UCSD-AML1 (cell line): Measurements from ENCODE around the gene GIPC1.

Source experiments
- DNase-seq: peaks from one replicate; lab custom pipeline; 2025; ENCODE audit not compliant: unreplicated experiment; lab: John Stamatoyannopoulos, UW

GIPC1 gene

DNA sequence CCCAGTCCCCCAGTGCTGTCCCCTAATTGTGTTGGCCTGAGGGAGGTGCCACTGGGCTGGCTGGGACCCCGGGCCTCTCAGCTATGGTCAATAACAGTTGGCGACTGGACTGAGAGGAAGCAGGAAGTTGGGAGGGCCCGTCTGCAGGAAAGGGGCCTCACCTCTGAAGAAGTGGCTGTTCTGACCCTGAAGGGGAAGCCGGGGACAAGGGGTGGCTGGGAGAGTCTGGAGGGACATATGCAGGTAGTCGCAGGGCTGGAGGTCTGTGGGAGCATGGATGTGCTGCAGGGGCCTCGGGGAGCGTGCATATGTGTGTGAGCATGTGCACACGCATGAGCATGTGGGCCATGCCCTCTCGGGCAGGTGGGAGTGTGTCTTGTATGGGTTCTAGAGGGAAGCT, 56.9 kb downstream of the GIPC1 start:
- DNase-seq: peak; percentile 54

DNA sequence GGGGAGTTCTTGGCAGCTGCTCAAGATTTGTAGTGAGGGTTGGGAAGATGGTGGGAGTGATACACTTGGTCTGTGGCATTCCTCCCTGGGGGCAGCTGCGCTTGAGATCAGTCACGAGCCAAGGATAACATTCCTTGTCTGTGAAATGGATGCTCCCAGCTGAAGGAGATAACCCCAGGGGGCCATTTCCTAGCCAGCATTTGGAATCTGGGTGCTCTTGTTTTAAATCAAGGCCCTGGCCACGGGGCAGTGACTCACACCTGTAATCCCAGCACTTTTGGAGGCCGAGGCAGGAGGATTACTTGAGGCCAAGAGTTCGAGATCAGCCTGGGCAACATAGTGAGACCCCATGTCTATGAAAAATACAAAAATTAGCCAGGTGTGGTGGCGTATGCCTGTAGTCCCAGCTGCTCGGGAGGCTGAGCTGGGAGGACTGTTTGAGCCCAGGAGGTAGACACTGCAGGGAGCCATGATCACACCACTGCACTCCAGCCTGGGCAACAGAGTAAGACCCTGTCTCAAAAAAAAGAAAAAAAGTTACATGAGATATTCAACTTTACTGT, 58.3 kb downstream of the GIPC1 start:
- DNase-seq: no peak

DNA sequence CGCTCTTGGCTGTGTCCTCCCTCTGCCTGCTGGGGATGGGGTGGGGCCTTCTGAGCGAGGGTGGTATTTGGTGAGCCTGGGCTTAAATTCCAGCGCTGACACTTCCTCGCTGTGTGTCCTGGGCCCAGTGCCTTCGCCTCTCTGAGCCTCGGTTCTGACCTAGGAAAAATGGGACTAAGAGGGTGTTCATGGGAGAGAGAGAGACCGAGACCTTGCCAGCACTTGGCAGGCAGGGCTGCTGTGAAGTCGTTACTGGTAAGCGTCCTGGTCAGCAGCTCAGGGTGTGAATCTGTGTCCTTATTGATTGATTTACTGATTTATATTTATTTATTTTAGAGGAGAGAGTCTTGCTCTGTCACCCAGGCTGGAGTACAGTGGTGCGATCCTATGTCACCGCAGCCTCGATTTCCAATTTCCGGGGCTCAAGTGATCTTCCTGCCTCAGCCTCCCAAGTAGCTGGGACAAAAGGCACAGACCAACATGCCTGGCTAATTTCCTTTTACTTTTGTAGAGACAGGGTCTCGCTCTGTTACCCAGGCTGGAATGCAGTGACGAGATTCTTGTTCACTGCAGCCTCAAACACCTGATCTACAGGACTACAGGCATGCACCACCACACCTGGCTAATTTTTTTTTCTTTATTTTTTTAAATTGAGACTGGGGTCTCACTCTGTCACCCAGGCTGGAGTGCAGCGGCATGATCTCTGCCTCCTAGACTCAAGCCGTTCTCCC, 60.4 kb downstream of the GIPC1 start:
- no peak for DNase-seq

DNA sequence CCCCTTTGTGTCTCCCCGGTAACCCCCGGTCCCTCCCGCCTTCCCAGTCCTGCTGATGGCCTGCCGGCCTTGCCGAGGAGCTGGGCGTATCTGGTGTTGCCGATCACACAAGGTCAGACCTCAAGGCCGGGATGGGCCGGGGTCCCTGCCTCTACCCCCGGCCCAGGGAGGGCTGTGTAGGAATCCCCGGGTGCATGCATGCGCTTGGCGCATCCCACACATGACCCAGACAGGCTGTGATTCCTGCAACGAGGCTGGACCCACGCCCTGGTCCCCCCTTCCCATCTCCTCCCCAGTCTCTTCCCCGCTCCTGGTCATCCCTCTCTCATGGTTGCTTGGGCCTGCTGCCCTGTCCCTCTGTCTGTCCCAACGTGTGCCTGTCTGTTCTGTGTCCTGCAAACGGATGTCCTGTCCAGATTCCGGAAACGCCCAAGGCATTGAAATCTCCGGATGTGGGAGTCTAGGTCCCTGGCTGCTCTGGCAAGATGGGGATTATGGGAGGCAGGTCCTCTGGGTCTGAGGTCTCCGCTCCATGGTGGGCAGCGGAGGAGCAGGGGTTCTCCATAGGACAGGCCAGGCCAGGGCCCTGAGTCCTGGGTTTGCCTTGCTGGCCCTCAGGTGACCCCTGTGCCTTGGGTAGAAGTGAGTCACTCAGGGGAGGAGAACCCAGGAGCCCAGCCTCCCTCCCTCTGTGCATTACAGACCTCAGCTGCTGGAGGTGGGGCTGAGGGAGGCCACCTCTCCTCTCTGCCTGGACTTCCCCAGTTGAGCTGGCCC, 61.2 kb downstream of the GIPC1 start:
- DNase-seq: peak; percentile 63

DNA sequence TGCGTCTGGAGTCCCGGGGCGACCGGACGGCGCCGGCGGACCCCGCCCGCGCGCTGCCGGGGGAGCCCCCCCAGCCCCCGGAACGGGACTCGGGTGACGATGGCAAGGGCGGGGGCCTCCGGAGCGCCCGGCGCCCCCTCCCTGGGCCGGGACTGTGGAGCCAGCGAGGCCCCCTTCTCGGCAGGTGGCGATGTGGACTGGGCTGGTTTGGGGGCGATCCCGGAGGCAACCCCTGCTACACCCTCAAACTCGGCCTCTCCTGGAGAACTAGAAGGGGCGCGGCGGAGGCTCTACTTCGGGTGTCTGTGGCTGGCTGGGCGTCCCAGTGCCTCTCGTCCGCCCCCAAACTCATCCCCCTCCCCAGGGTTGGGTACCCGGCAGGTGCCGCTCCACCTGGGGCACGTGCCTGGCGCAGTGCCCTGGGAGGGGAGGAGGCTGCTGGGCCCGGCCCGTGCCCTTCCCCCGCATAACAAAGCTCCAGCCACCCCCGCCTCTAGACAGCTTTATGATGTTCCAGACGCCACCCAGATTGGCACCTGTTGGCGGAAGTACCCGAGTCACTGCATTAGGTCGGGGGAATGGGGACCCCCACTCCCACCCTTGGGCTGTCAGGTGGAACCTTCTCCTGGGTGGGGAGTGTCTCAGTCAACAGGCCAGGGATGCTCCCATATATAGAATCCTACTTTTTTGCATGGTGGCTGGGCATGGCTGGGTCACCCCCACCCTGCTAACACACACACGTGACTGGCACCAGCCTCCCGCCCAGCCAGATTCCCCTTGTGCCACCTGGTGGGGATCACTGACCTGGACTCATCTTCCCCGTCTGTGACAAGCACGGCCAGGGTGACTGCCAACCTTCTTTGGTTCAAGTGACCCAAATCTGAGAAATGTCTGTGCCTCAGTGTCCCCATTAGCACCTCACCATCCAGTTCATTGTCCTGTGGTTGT, 62.1 kb downstream of the GIPC1 start:
- DNase-seq: no peak

DNA sequence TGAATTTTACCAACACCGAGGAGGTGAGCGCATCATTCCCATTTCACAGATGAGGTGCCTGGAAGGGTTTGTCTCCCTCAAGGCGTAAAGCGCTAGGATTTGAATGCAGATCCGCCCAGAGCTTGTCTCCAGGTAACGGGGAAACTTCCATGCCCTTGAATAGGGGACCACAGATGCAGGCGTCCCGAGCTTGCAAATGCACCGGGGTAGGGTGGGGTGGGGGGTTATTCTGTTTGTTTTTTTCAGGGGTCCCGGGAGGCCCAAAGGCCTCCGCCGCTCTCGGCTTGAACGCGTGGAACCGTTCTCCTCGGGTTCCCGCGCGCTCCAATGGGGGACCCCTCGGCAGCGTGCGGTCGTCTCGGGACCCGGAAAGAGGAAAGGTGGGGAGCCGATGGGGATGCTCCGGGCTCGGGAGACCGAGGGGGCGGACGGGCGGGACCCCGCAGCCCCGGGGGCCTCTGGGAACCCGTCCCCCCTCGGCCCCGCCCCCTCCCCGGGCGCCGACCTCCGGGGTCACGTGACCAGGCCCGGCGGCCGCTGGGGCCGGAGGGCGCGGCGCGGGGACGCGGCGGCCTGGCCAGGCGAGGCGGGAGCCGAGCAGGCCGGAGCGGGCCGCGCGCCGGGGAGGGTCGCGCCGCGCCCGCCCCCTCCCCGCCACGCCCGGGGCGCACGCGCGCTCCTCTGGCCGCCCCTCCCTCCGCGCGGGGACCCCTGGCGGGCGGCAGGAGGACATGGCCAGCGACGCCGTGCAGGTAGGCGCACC, 63.0 kb downstream of the GIPC1 start, which contains the start of gene PKN1:
PKN1 (plus strand) TSS at position 516 of the 763 bp plus-strand sequence; CDS start at position 732, 216 bp downstream.
- DNase-seq: peak; percentile 66

DNA sequence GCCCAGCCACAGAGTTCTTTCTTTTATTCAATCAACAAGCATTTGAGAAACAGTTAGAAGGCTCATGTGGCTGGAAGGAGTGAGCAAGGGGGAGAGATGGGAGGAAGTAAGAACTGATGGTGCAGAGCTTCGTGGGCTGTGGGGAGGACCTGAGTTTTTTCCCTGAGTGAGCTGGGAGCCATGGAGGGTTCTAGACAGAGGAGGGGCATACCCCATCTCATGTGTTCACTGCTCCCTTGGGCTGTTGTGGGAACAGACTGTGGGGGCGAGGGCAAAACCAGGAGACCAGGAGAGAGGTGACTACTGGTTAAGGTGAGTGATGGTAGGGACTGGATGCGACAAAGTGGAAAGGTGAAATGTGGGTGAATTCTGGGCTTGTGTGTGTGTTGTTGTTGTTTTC, 65.2 kb downstream of the GIPC1 start:
- DNase-seq: no peak

DNA sequence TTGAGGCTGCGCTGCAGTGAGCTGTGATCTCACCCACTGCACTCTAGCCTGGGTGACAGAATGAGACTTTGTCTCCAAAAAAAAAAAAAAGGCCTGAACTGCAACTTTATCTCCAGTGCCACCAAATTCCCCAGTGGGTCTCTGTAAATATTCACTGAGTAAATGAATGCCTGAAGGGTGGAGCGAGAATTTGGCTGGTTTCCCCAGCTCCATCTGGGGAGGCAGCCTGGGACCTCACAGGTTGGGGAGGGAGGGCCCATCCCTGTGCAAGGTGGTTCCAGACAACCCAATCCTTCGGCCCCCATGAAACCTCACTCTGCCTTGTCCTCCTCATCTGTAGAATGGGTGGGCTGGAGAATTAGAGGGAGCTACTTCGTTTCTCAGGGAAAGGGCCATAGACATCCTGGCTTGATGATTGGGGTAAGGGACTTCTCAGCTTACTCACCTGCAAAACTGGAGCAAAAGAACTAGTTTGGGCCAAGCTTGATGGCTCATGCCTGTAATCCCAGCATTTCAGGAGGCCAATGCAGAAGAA, 67.0 kb downstream of the GIPC1 start:
- DNase-seq: no peak
